SU-DHL-6 (cell line): Measurements from ENCODE around the gene USP43.

ENCODE experiments used
- H2AFZ ChIP-seq: fragments of 200-600 bp; sonication (generic); 2 replicates; pipeline ENCODE4 v1.6.1; 2014; ENCODE audit warnings: low read depth, mild to moderate bottlenecking, moderate library complexity, mixed read lengths, antibody characterized with exemption, low read length; ENCODE audit not compliant: severe bottlenecking
- H3F3A ChIP-seq: fragments of 200-600 bp; shearing (Covaris generic); 2 replicates; pipeline ENCODE4 v1.6.0; 2016; ENCODE audit warnings: antibody characterized with exemption, mild to moderate bottlenecking; ENCODE audit not compliant: insufficient read depth
- H3K27ac ChIP-seq: fragments of 200-600 bp; sonication (generic); 2 replicates; pipeline ENCODE4 v1.5.1; 2016; ENCODE audit warnings: low read depth, mild to moderate bottlenecking, low read length, moderate library complexity, mixed read lengths
- H3K27me3 ChIP-seq: fragments of 200-600 bp; sonication (generic), shearing (Covaris generic); 2 replicates; pipeline ENCODE4 v1.6.0; 2014; ENCODE audit warnings: mild to moderate bottlenecking, low read length
- H3K36me3 ChIP-seq: fragments of 200-600 bp; sonication (generic); 2 replicates; pipeline ENCODE4 v1.6.1; 2014; ENCODE audit warnings: mild to moderate bottlenecking, low read length, mixed read lengths
- H3K4me2 ChIP-seq: fragments of 300-600, 200-600 bp; shearing (Covaris generic), sonication (generic); 2 replicates; pipeline ENCODE4 v1.6.0; 2014; ENCODE audit warnings: low read length, low read depth, mild to moderate bottlenecking; ENCODE audit not compliant: poor library complexity, severe bottlenecking
- H3K4me3 ChIP-seq: fragments of 200-600 bp; sonication (generic); 2 replicates; pipeline ENCODE4 v1.5.1; 2014; ENCODE audit warnings: antibody characterized with exemption, low read length, mild to moderate bottlenecking, mixed read lengths; ENCODE audit not compliant: insufficient read depth, poor library complexity, severe bottlenecking
- H3K79me2 ChIP-seq: fragments of 200-600 bp; sonication (generic); 2 replicates; pipeline ENCODE4 v1.6.1; 2014; ENCODE audit warnings: mild to moderate bottlenecking, low read length, moderate library complexity; ENCODE audit not compliant: insufficient read depth
- H3K9ac ChIP-seq: fragments of 200-600 bp; sonication (generic); 2 replicates; pipeline ENCODE4 v1.7.0; 2014; ENCODE audit warnings: mild to moderate bottlenecking, low read length
- H3K9me2 ChIP-seq: fragments of 200-600 bp; sonication (generic); replicated peaks from 2 replicates; pipeline ENCODE4 v1.6.1; 2014; ENCODE audit warnings: low read length; ENCODE audit not compliant: insufficient read depth
- H3K9me3 ChIP-seq: fragments of 200-600 bp; sonication (generic); 2 replicates; pipeline ENCODE4 v1.6.1; 2014; ENCODE audit warnings: low read length, mixed read lengths; ENCODE audit not compliant: insufficient read depth
- H4K20me1 ChIP-seq: fragments of 200-600 bp; sonication (generic); 2 replicates; pipeline ENCODE4 v1.6.1; 2014; ENCODE audit warnings: low read depth, mild to moderate bottlenecking, antibody characterized with exemption, low read length, moderate library complexity, mixed read lengths
- EZH2phosphoT487 ChIP-seq: fragments of 200-600 bp; sonication (generic), shearing (Covaris generic); conservative IDR thresholded peaks from 2 replicates; pipeline ENCODE4 v1.6.1; 2018; ENCODE audit warnings: mild to moderate bottlenecking, antibody characterized with exemption, low read length, moderate library complexity, mixed read lengths
- TF ChIP-seq, protein P1 (sequence below): fragments of 200-600 bp; sonication (generic); IDR thresholded peaks from one replicate; pipeline ENCODE4 v1.5.1; 2017; ENCODE audit warnings: antibody characterized with exemption, mild to moderate bottlenecking, low read length, moderate library complexity; ENCODE audit not compliant: insufficient read depth, poor library complexity, severe bottlenecking

Gene USP43

DNA sequence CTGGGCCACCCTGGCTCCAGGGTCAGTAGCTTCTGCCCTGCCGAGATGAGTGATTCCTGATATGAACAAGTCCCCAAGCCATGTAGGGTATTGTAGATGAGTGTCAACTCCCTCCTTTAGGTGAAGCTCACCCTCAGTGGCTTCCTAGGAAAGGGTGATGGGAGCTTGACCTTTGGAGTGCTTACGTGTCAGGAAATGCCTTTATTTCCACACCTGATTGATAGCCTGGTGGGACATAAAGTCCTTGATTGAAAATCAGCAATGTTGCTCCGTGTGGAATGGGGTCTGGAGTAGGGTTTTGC lies 58.4 kb downstream of the USP43 start:
- Histone ChIP-seq H3K9ac (no peak overlapping the region), H3K79me2 (no peaks in the 10 kb centered on the region), H3K9me2 (no peaks in the 10 kb centered on the region), H3F3A (no peaks in the 10 kb centered on the region), H3K9me3 (no peaks in the 10 kb centered on the region), H3K36me3 (no peaks in the 10 kb centered on the region), H3K4me3 (no peak overlapping the region), H2AFZ (no peak overlapping the region), H3K27ac (no peak overlapping the region), H4K20me1 (no peaks in the 10 kb centered on the region), H3K27me3 (no peaks in the 10 kb centered on the region), H3K4me2 (no peak overlapping the region)
- TF ChIP-seq, protein P1, sequence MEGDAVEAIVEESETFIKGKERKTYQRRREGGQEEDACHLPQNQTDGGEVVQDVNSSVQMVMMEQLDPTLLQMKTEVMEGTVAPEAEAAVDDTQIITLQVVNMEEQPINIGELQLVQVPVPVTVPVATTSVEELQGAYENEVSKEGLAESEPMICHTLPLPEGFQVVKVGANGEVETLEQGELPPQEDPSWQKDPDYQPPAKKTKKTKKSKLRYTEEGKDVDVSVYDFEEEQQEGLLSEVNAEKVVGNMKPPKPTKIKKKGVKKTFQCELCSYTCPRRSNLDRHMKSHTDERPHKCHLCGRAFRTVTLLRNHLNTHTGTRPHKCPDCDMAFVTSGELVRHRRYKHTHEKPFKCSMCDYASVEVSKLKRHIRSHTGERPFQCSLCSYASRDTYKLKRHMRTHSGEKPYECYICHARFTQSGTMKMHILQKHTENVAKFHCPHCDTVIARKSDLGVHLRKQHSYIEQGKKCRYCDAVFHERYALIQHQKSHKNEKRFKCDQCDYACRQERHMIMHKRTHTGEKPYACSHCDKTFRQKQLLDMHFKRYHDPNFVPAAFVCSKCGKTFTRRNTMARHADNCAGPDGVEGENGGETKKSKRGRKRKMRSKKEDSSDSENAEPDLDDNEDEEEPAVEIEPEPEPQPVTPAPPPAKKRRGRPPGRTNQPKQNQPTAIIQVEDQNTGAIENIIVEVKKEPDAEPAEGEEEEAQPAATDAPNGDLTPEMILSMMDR = no peak
- no peak for TF ChIP-seq EZH2phosphoT487

GRCh38 chr17:9705745-9706144 lies 60.4 kb downstream of the USP43 start:
- no peaks in the 10 kb centered on the region for H4K20me1 ChIP-seq
- no peaks in the 10 kb centered on the region for H3K9me3 ChIP-seq
- no peak overlapping the region for H3K9ac ChIP-seq
- H3K4me2 ChIP-seq = no peak overlapping the region
- H3K27ac ChIP-seq = no peak overlapping the region
- H3F3A ChIP-seq = no peaks in the 10 kb centered on the region
- no peaks in the 10 kb centered on the region for H3K36me3 ChIP-seq
- no peak overlapping the region for H3K4me3 ChIP-seq
- H3K27me3 ChIP-seq = no peaks in the 10 kb centered on the region
- H3K79me2 ChIP-seq = no peaks in the 10 kb centered on the region
- H2AFZ ChIP-seq = no peak overlapping the region
- no peaks in the 10 kb centered on the region for H3K9me2 ChIP-seq
- TF ChIP-seq EZH2phosphoT487 = no peak
- TF ChIP-seq, protein P1 = no peak

- Histone ChIP-seq H3F3A (no peaks in the 10 kb centered on the region), H3K79me2 (no peaks in the 10 kb centered on the region), H3K9ac (no peak overlapping the region), H3K36me3 (no peaks in the 10 kb centered on the region), H3K4me3 (no peak overlapping the region), H3K9me2 (no peaks in the 10 kb centered on the region), H3K4me2 (no peak overlapping the region), H3K27ac (no peak overlapping the region), H3K9me3 (no peaks in the 10 kb centered on the region), H4K20me1 (no peaks in the 10 kb centered on the region), H2AFZ (no peak overlapping the region), H3K27me3 (no peaks in the 10 kb centered on the region)
- TF ChIP-seq EZH2phosphoT487 = no peak
- TF ChIP-seq, protein P1 = no peak
These were observed 62.6 kb downstream of the USP43 start for GRCh38 chr17:9707948-9708347.

GRCh38 chr17:9714801-9715200 lies 69.5 kb downstream of the USP43 start:
- Histone ChIP-seq H3K4me2 (no peak overlapping the region), H3K27ac (no peak overlapping the region), H3F3A (no peaks in the 10 kb centered on the region), H3K9me2 (no peaks in the 10 kb centered on the region), H2AFZ (no peak overlapping the region), H3K4me3 (no peak overlapping the region), H4K20me1 (no peaks in the 10 kb centered on the region), H3K27me3 (no peaks in the 10 kb centered on the region), H3K9me3 (no peaks in the 10 kb centered on the region), H3K36me3 (no peaks in the 10 kb centered on the region), H3K9ac (no peak overlapping the region), H3K79me2 (no peaks in the 10 kb centered on the region)
- TF ChIP-seq, protein P1 = no peak
- no peak for TF ChIP-seq EZH2phosphoT487
